IPS DF 4.7 (cell line): ENCODE data around the gene LSM12.
"Not testable (repeated sequence)": the region's sequence is repeated elsewhere in the genome, so short reads cannot be mapped to it uniquely, and the experiment has no call there.

Experiments used
- DNase-seq: peaks from one replicate; pipeline ENCODE4 v3.0.0-alpha.2; 2013; ENCODE audit warnings: low spot score; ENCODE audit errors: extremely low read depth

The LSM12 gene

GRCh38 chr17:44066204-44066930, at the start of gene LSM12:
TSS of gene LSM12 (minus strand) at chr17:44066671. CDS start at chr17:44066587, 84 bp downstream.
- DNase-seq = no peak

- DNase-seq = no peak
These were observed 49.3 kb upstream of the LSM12 start for GRCh38 chr17:44115585-44116415.

- no peak for DNase-seq
These were observed 47.7 kb upstream of the LSM12 start for GRCh38 chr17:44113868-44114840.

GRCh38 chr17:44113382-44113781, 46.9 kb upstream of the LSM12 start:
- DNase-seq = no peak

GRCh38 chr17:44112284-44113280, 46.1 kb upstream of the LSM12 start:
- DNase-seq = no peak

- no peak for DNase-seq
These were observed 45.3 kb upstream of the LSM12 start for GRCh38 chr17:44111777-44112176.

- no peak for DNase-seq
These were observed 44.6 kb upstream of the LSM12 start for GRCh38 chr17:44110823-44111633.

GRCh38 chr17:44110011-44110686, 43.7 kb upstream of the LSM12 start:
- no peak for DNase-seq

GRCh38 chr17:44109312-44109630, 42.8 kb upstream of the LSM12 start:
- DNase-seq = no peak

GRCh38 chr17:44108440-44109311, 42.2 kb upstream of the LSM12 start:
- DNase-seq = no peak

GRCh38 chr17:44106801-44107200, 40.3 kb upstream of the LSM12 start:
- DNase-seq = no peak

- DNase-seq = no peak
These were observed 39.5 kb upstream of the LSM12 start for GRCh38 chr17:44105941-44106340.

GRCh38 chr17:44105483-44105882, 39.0 kb upstream of the LSM12 start:
- no peak for DNase-seq

GRCh38 chr17:44102849-44103622, 36.6 kb upstream of the LSM12 start:
- DNase-seq = no peak

GRCh38 chr17:44101858-44102257, 35.4 kb upstream of the LSM12 start:
- not testable (repeated sequence) for DNase-seq

GRCh38 chr17:44097110-44097958, 30.9 kb upstream of the LSM12 start:
- DNase-seq = no peak
